Peyer's patch (tissue), 4 donors: ENCODE measurements around the gene PTGDR2. TPM values are rescaled to one million over a fixed set of nuclear protein-coding genes. Genes with fewer than 3 reads are reported as not detected.

ENCODE experiments used
- DNase-seq, 3 donors: peaks; one replicate each; pipeline ENCODE4 v3.0.0-alpha.2; 2017 to 2019
- H3K27ac ChIP-seq, 4 donors: fragments of 200-600 bp; sonication (generic); one replicate each; pipeline ENCODE4 v1.5.1; 2016 to 2019
- H3K27me3 ChIP-seq, 2 donors: fragments of 200-600 bp; sonication (generic); one replicate each; pipeline ENCODE4 v1.5.1; 2019
- H3K36me3 ChIP-seq, 3 donors: fragments of 200-600 bp; sonication (generic); one replicate each; pipeline ENCODE4 v1.5.1; 2016 to 2019
- H3K4me1 ChIP-seq, 4 donors: fragments of 200-600 bp; sonication (generic); one replicate each; pipeline ENCODE4 v1.5.1; 2016 to 2019
- H3K4me3 ChIP-seq, 4 donors: fragments of 200-600 bp; sonication (generic); 1 replicate in 3 of 4; 2 replicates in 1 of 4; pipeline ENCODE4 v1.5.1; 2016 to 2019; ENCODE audit warnings: mild to moderate bottlenecking in 1 of 4
- H3K9me3 ChIP-seq, 4 donors: fragments of 200-600 bp; sonication (generic); one replicate each; pipeline ENCODE4 v1.5.1; 2016 to 2019; ENCODE audit warnings: mild to moderate bottlenecking in 1 of 4
- POLR2A ChIP-seq, 2 donors: fragments of 450-650 bp; IDR thresholded peaks; one replicate each; pipeline ENCODE4 v1.5.1; 2017; ENCODE audit warnings: antibody characterized with exemption in 2 of 2, mild to moderate bottlenecking in 2 of 2, moderate library complexity in 2 of 2
- total RNA-seq, 4 donors: library from RNA; depleted of rRNA; stranded (reverse); fragments of >200 nt; gene quantifications; one replicate each; pipeline ENCODE4 v1.1.0, GENCODE V29; 2016
- TF ChIP-seq, protein P1 (sequence below), 6 experiments: fragments of 450-650 bp in 4 of 6; fragments of 200-600 bp in 2 of 6; sonication (generic) in 1 of 6; IDR thresholded peaks; one replicate each; pipeline ENCODE4 v1.5.1; 2017 to 2019; ENCODE audit warnings: antibody characterized with exemption in 6 of 6, mild to moderate bottlenecking in 3 of 6, moderate library complexity in 1 of 6

PTGDR2 gene
- total RNA-seq, 4 donors from 2014 or later = 1.5 to 18.2 (median 2.6) TPM

DNA sequence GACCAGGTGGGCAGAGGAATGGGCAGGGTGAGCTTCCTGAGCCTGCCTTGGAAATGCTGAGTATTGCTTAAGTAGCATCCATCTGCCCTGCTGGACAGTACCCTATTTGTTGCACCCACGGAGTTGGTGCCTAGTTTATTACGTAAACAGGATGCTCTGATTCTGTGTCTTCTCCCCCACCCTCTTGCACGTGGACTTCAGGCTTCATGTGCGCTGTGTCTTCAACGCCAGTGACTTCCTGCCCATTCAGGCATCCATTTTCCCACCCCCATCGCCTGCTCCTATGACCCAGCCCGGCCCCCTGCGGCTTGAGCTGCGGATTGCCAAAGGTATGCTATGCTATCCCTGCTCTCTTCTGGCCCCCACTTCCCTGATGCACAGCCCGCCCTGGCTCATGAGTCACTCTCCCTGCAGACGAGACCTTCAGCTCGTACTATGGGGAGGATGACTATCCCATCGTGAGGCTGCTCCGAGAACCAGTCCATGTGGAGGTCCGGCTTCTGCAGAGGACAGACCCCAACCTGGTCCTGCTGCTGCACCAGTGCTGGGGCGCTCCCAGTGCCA, 17.3 kb upstream of the PTGDR2 start:
- DNase-seq = peak in 2 of 3 donors; percentile 48 to 54
- TF ChIP-seq POLR2A (IDR thresholded peaks at IDR 0.05) = no peak
- TF ChIP-seq, protein P1, sequence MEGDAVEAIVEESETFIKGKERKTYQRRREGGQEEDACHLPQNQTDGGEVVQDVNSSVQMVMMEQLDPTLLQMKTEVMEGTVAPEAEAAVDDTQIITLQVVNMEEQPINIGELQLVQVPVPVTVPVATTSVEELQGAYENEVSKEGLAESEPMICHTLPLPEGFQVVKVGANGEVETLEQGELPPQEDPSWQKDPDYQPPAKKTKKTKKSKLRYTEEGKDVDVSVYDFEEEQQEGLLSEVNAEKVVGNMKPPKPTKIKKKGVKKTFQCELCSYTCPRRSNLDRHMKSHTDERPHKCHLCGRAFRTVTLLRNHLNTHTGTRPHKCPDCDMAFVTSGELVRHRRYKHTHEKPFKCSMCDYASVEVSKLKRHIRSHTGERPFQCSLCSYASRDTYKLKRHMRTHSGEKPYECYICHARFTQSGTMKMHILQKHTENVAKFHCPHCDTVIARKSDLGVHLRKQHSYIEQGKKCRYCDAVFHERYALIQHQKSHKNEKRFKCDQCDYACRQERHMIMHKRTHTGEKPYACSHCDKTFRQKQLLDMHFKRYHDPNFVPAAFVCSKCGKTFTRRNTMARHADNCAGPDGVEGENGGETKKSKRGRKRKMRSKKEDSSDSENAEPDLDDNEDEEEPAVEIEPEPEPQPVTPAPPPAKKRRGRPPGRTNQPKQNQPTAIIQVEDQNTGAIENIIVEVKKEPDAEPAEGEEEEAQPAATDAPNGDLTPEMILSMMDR (IDR thresholded peaks at IDR 0.05) = no peak
- Histone ChIP-seq H3K27me3 (no peaks in the 10 kb centered on the region), H3K4me1 (peaks cover 0 to 15% (median 0%) of the 10 kb centered on the region in 4 donors), H3K36me3 (no peaks in the 10 kb centered on the region), H3K9me3 (no peaks in the 10 kb centered on the region), H3K27ac (peak overlapping the region in 2 of 4 donors; percentile 48 to 65), H3K4me3 (no peak overlapping the region)

DNA sequence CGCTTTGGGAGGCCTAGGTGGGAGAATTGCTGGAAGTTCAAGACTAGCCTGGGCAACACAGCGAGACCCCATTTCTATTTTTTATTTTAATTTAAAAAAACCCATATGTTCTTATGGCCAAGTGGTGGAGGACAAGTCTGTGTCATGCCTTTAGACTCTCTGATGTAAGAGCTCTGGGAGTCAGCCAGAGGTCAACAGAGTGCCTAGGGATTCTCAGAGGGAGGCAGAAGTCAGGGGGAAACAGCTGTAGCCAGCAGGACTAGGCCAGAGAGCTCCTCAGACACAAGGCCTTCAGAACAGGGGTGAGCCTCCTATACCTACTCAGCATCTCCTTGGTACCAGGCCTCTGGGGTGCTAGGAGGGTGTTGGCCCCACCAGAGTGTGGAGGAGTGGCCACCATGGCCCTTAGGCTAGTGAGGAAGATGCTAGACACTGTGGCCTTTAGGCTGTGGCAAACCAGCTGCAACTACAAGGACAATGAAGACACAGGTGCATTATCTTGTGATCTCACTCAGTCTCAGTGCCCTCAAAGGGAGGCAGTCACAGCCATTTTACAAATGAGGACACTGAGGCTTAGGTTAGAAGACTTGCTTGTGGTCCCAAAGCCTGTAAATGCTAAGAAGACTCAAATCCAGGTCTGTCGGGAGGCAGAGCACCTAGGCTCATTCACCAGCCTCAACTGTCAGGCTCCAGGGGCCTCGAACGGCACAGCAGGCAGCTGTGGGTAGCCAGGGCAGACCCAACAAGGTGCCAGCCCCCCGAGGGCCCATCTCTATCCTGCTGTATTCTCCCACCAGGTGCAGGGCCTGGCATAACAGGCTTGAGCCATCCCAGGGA, 16.6 kb upstream of the PTGDR2 start:
- H3K4me1 ChIP-seq = peaks cover 0 to 15% (median 0%) of the 10 kb centered on the region in 4 donors
- no peaks in the 10 kb centered on the region for H3K27me3 ChIP-seq
- TF ChIP-seq, protein P1 (IDR thresholded peaks at IDR 0.05) = no peak
- TF ChIP-seq POLR2A (IDR thresholded peaks at IDR 0.05) = no peak
- no peak overlapping the region for H3K4me3 ChIP-seq
- peak in 2 of 3 donors; percentile 41 to 55 for DNase-seq
- H3K36me3 ChIP-seq = no peaks in the 10 kb centered on the region
- H3K27ac ChIP-seq = peak overlapping the region in 3 of 4 donors; percentile 48 to 65 (median 57)
- no peaks in the 10 kb centered on the region for H3K9me3 ChIP-seq

DNA sequence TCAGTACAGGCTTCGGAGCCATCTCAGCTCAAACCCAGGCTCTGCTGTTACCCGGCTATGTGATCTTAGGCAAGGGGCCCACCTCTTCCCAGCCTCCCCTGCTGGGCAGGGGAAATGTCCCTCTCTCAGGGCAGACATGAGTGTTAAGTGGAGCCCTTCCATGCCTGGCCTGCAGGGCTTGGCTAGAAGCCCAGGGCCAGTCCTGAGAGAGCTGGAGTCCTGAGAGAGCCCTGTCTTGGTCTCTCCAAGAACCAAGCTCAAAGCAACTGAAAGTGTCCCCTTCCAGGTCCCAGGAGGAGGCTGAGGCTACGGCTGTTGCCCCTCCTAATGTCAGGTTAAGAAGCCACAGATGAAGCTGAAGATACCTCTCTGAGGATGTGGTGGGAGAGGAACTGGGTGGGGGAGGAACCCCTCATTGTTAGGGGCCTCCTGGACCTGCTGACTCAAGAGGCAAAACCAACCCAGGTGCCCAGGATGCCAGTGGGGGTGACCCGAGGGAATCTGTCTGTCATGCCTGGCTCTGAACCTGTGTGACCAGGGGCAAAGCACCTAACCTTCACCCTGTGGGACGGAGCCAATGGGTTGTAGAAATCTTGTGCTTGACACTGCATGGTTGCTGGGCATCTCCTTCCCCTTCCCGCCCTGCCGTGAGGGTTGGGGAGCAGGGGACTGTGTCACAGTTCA, 15.8 kb upstream of the PTGDR2 start:
- H3K9me3 ChIP-seq = no peaks in the 10 kb centered on the region
- H3K4me1 ChIP-seq = peaks cover 0 to 15% (median 0%) of the 10 kb centered on the region in 4 donors
- no peaks in the 10 kb centered on the region for H3K36me3 ChIP-seq
- TF ChIP-seq, protein P1 (IDR thresholded peaks at IDR 0.05) = no peak
- TF ChIP-seq POLR2A (IDR thresholded peaks at IDR 0.05) = no peak
- peak overlapping the region in 2 of 4 donors; percentile 24 to 49 for H3K27ac ChIP-seq
- H3K4me3 ChIP-seq = no peak overlapping the region
- peak in 2 of 3 donors; percentile 25 to 36 for DNase-seq
- no peaks in the 10 kb centered on the region for H3K27me3 ChIP-seq

DNA sequence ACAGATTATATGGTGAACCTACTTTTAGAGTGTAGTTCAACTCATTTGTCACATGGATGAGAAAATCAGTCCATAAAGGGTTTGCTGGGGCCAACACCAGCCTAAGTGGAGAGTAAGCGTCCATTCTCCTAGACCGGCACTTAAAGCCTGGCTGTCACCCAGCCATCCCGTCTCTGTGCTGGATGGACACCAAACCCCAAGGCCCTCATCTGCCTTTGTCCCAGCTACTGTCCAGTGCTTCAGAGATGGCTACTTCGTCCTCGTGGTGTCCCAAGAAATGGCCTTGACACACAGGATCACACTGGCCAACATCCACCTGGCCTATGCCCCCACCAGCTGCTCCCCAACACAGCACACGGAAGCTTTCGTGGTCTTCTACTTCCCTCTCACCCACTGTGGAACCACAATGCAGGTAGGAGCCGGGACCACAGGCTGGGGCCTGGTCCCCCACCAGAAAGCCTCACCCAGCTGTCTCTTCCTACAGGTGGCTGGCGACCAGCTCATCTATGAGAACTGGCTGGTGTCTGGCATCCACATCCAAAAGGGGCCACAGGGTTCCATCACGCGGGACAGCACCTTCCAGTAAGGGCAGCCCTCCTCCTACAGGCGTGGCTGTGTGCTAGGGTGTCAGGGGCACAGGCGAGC, 15.1 kb upstream of the PTGDR2 start:
- Histone ChIP-seq H3K4me1 (peaks cover 0 to 15% (median 0%) of the 10 kb centered on the region in 4 donors), H3K4me3 (no peak overlapping the region), H3K27ac (peak overlapping the region in 3 of 4 donors; percentile 17 to 49 (median 24)), H3K36me3 (no peaks in the 10 kb centered on the region), H3K9me3 (no peaks in the 10 kb centered on the region), H3K27me3 (no peaks in the 10 kb centered on the region)
- DNase-seq = peak in 2 of 3 donors; percentile 36 to 41
- no peak for TF ChIP-seq POLR2A (IDR thresholded peaks at IDR 0.05)
- TF ChIP-seq, protein P1 (IDR thresholded peaks at IDR 0.05) = no peak

DNA sequence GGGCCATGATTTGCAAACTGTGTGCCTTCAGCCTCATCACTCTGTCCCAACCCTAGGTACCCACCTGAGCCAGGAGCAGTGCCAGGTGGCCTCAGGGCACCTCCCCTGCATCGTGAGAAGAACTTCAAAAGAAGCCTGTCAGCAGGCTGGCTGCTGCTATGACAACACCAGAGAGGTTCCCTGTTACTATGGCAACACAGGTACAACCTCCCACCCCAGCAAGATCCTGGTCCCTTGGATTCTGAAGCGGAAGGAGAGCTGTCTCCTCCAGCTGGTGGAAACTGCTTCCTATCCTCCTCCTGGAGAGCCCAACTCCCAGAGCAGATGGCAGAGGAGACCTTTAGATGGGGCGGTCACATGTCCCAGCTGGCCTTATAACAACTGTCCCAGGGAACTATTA, 14.5 kb upstream of the PTGDR2 start:
- Histone ChIP-seq H3K27ac (peak overlapping the region in 1 of 4 donors; percentile 17), H3K4me1 (peaks cover 0 to 15% (median 0%) of the 10 kb centered on the region in 4 donors), H3K36me3 (no peaks in the 10 kb centered on the region), H3K9me3 (no peaks in the 10 kb centered on the region), H3K4me3 (no peak overlapping the region), H3K27me3 (no peaks in the 10 kb centered on the region)
- TF ChIP-seq POLR2A (IDR thresholded peaks at IDR 0.05) = no peak
- TF ChIP-seq, protein P1 (IDR thresholded peaks at IDR 0.05) = no peak
- DNase-seq = peak in 2 of 3 donors; percentile 29 to 42
